Activated T-cell treated with anti-CD3 and anti-CD28 coated beads, Interleukin-2, amount 50 U/mL, for 24 hours (primary cell): ENCODE measurements around the gene PLCB3.

Experiments
- DNase-seq: peaks from one replicate; pipeline ENCODE4 v3.0.0-alpha.2; 2020
- H3K27ac Mint-ChIP-seq: 2 replicates; pipeline ENCODE4 v1.8.0; 2020; ENCODE audit warnings: mild to moderate bottlenecking, mixed read lengths
- H3K27me3 Mint-ChIP-seq: 2 replicates; pipeline ENCODE4 v1.8.0; 2020; ENCODE audit warnings: mixed read lengths
- H3K36me3 Mint-ChIP-seq: 2 replicates; pipeline ENCODE4 v1.8.0; 2020; ENCODE audit warnings: low read depth, mixed read lengths
- H3K4me1 Mint-ChIP-seq: 2 replicates; pipeline ENCODE4 v1.8.0; 2020; ENCODE audit warnings: low read depth, mixed read lengths
- H3K4me3 Mint-ChIP-seq: 2 replicates; pipeline ENCODE4 v1.8.0; 2020; ENCODE audit warnings: mild to moderate bottlenecking, moderate library complexity, mixed read lengths
- H3K9me3 Mint-ChIP-seq: 2 replicates; pipeline ENCODE4 v1.8.0; 2020; ENCODE audit warnings: mixed read lengths

Gene PLCB3

GRCh38 chr11:64268893-64269539 is 17.7 kb downstream of the PLCB3 start:
- peak overlapping the region; percentile 99 for H3K27ac Mint-ChIP-seq
- H3K9me3 Mint-ChIP-seq, result no peaks in the 10 kb centered on the region
- peaks cover 25% of the 10 kb centered on the region for H3K4me1 Mint-ChIP-seq
- H3K36me3 Mint-ChIP-seq, result peaks cover 42% of the 10 kb centered on the region
- no peaks in the 10 kb centered on the region for H3K27me3 Mint-ChIP-seq
- DNase-seq, result peak; percentile 45
- H3K4me3 Mint-ChIP-seq, result peak overlapping the region; percentile 98

- DNase-seq, result peak; percentile 99
- Mint-ChIP-seq H3K36me3 (peaks cover 39% of the 10 kb centered on the region), H3K27ac (peak overlapping the region; percentile 99), H3K9me3 (no peaks in the 10 kb centered on the region), H3K27me3 (no peaks in the 10 kb centered on the region), H3K4me1 (peaks cover 25% of the 10 kb centered on the region), H3K4me3 (peak overlapping the region; percentile 98)
These were observed 18.4 kb downstream of the PLCB3 start for GRCh38 chr11:64269540-64270220.

- Mint-ChIP-seq H3K4me1 (peaks cover 14% of the 10 kb centered on the region), H3K27me3 (no peaks in the 10 kb centered on the region), H3K9me3 (no peaks in the 10 kb centered on the region), H3K36me3 (peaks cover 43% of the 10 kb centered on the region), H3K27ac (no peak overlapping the region), H3K4me3 (no peak overlapping the region)
- DNase-seq, result no peak
These were observed 23.9 kb downstream of the PLCB3 start for GRCh38 chr11:64275031-64275800.

- no peak for DNase-seq
- no peaks in the 10 kb centered on the region for H3K9me3 Mint-ChIP-seq
- H3K4me3 Mint-ChIP-seq, result no peak overlapping the region
- H3K27ac Mint-ChIP-seq, result peak overlapping the region; percentile 44
- H3K4me1 Mint-ChIP-seq, result peaks cover 14% of the 10 kb centered on the region
- no peaks in the 10 kb centered on the region for H3K27me3 Mint-ChIP-seq
- H3K36me3 Mint-ChIP-seq, result peaks cover 39% of the 10 kb centered on the region
These were observed 24.5 kb downstream of the PLCB3 start for GRCh38 chr11:64275841-64276240.

- Mint-ChIP-seq H3K4me1 (peaks cover 12% of the 10 kb centered on the region), H3K27ac (no peak overlapping the region), H3K36me3 (peaks cover 45% of the 10 kb centered on the region), H3K9me3 (no peaks in the 10 kb centered on the region), H3K27me3 (no peaks in the 10 kb centered on the region), H3K4me3 (no peak overlapping the region)
- DNase-seq, result no peak
These were observed 25.5 kb downstream of the PLCB3 start for GRCh38 chr11:64276653-64277431.

- no peaks in the 10 kb centered on the region for H3K9me3 Mint-ChIP-seq
- peaks cover 11% of the 10 kb centered on the region for H3K4me1 Mint-ChIP-seq
- H3K27me3 Mint-ChIP-seq, result no peaks in the 10 kb centered on the region
- no peak for DNase-seq
- no peak overlapping the region for H3K4me3 Mint-ChIP-seq
- H3K36me3 Mint-ChIP-seq, result peaks cover 47% of the 10 kb centered on the region
- H3K27ac Mint-ChIP-seq, result no peak overlapping the region
These were observed 27.4 kb downstream of the PLCB3 start for GRCh38 chr11:64278576-64279190.

- no peak overlapping the region for H3K27ac Mint-ChIP-seq
- H3K9me3 Mint-ChIP-seq, result no peaks in the 10 kb centered on the region
These were observed 30.8 kb downstream of the PLCB3 start for GRCh38 chr11:64281957-64282770.

GRCh38 chr11:64283092-64283491 is 31.8 kb downstream of the PLCB3 start:
- H3K9me3 Mint-ChIP-seq, result no peaks in the 10 kb centered on the region
- DNase-seq, result no peak
- no peaks in the 10 kb centered on the region for H3K27me3 Mint-ChIP-seq
- peaks cover 26% of the 10 kb centered on the region for H3K36me3 Mint-ChIP-seq
- peak overlapping the region; percentile 84 for H3K4me3 Mint-ChIP-seq
- H3K4me1 Mint-ChIP-seq, result peaks cover 25% of the 10 kb centered on the region
- H3K27ac Mint-ChIP-seq, result peak overlapping the region; percentile 97

More at GRCh38 chr11:64281957-64282770, 30.8 kb downstream of the PLCB3 start:
- peaks cover 28% of the 10 kb centered on the region for H3K36me3 Mint-ChIP-seq
- peaks cover 25% of the 10 kb centered on the region for H3K4me1 Mint-ChIP-seq
- H3K27me3 Mint-ChIP-seq, result no peaks in the 10 kb centered on the region
- DNase-seq, result no peak
- no peak overlapping the region for H3K4me3 Mint-ChIP-seq

GRCh38 chr11:64284048-64284961 is 33.0 kb downstream of the PLCB3 start, which contains the start of gene BAD:
TSS of gene BAD (minus strand) at chr11:64284665. CDS start at chr11:64284368, 297 bp downstream.
- H3K36me3 Mint-ChIP-seq, result peaks cover 20% of the 10 kb centered on the region
- peak; percentile 95 for DNase-seq
- H3K27ac Mint-ChIP-seq, result peak within 1 kb of the TSS; percentile 98
- no peaks in the 10 kb centered on the region for H3K9me3 Mint-ChIP-seq
- no peaks in the 10 kb centered on the region for H3K27me3 Mint-ChIP-seq
- H3K4me3 Mint-ChIP-seq, result peak within 1 kb of the TSS; percentile 84
- H3K4me1 Mint-ChIP-seq, result peaks cover 20% of the 10 kb centered on the region

GRCh38 chr11:64284962-64285884 is 33.9 kb downstream of the PLCB3 start, which contains the start of gene GPR137:
TSS of gene GPR137 (plus strand) at chr11:64285848. CDS start at chr11:64286525, 677 bp downstream.
- Mint-ChIP-seq H3K27ac (peak within 1 kb of the TSS; percentile 98), H3K36me3 (peaks cover 18% of the 10 kb centered on the region), H3K4me1 (peaks cover 20% of the 10 kb centered on the region), H3K4me3 (peak within 1 kb of the TSS; percentile 84), H3K27me3 (peaks cover under 1% of the 10 kb centered on the region), H3K9me3 (no peaks in the 10 kb centered on the region)
- DNase-seq, result peak; percentile 99

GRCh38 chr11:64285885-64286800 is 34.8 kb downstream of the PLCB3 start:
- peak; percentile 43 for DNase-seq
- H3K27ac Mint-ChIP-seq, result peak overlapping the region; percentile 78
- peaks cover 10% of the 10 kb centered on the region for H3K27me3 Mint-ChIP-seq
- no peaks in the 10 kb centered on the region for H3K9me3 Mint-ChIP-seq
- peaks cover 17% of the 10 kb centered on the region for H3K36me3 Mint-ChIP-seq
- peaks cover 23% of the 10 kb centered on the region for H3K4me1 Mint-ChIP-seq
- peak overlapping the region; percentile 75 for H3K4me3 Mint-ChIP-seq
